Measurements from ENCODE around the gene PDE3B. TPM values are rescaled to one million over a fixed set of nuclear protein-coding genes. Genes with fewer than 3 reads are reported as not detected.

Gene PDE3B
- polyA plus RNA-seq, 3 donors = 4.0 to 6.0 (median 5.2) TPM

DNA sequence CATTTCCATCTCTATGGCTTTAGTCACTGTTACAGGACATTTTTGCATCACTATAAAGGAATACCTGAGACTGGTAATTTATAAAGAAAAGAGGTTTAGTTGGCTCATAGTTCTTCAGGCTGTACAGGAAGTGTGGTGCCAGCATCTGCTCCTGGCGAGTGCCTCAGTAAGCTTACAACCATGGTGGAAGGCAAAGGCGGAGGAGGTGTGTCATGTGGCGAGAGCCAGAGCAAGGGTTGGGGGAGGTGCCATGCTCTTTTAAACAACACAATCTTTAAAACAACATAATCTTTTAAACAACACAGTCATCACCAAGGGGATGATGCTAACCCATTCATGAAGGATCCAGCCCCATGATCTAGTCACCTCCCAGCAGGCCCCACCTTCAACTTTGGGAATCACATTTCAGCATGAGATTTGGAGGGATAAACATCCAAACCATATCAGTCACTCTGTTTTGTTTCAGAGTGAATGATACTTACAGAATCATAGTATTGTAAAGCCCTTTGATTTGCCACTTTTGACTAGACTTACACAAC lies 103.3 kb downstream of the PDE3B start:
- Mint-ChIP-seq H3K27me3 (ENCODE audit: low read depth in 3 of 3) (peaks cover 0 to 2% (median 0%) of the 10 kb centered on the region in 3 donors), H3K9me3 (peaks cover 0 to 2% (median 0%) of the 10 kb centered on the region in 7 donors), H3K27ac (peak overlapping the region in 1 of 7 donors; percentile 68), H3K36me3 (peaks cover 3 to 5% of the 10 kb centered on the region in 2 donors), H3K4me1 (peaks cover 29% of the 10 kb centered on the region), H3K4me3 (no peak overlapping the region)
- Histone ChIP-seq H3K36me3 (replicated peaks in 1 of 2; ENCODE audit: control insufficient read depth in 1 of 2, insufficient read depth in 2 of 2, low read length in 2 of 2) (no peaks in the 10 kb centered on the region), H3K4me1 (ENCODE audit: control insufficient read depth in 1 of 2, insufficient read depth in 2 of 2, low read length in 2 of 2) (peaks cover 0 to 15% of the 10 kb centered on the region in 2 donors), H4K20me1 (ENCODE audit: insufficient read depth, low read length) (peaks cover 5% of the 10 kb centered on the region), H3K27ac (ENCODE audit: low read depth in 1 of 2, low read length in 2 of 2) (no peak overlapping the region), H3K4me2 (replicated peaks; ENCODE audit: extremely low read depth, low read length, poor library complexity, severe bottlenecking) (no peak overlapping the region), H3K79me2 (ENCODE audit: insufficient read depth, low read length) (peaks cover 26% of the 10 kb centered on the region), H3K9me3 (replicated peaks in 1 of 2; ENCODE audit: control insufficient read depth in 1 of 2, insufficient read depth in 1 of 2, low read length in 2 of 2) (no peaks in the 10 kb centered on the region), H3K9ac (ENCODE audit: insufficient read depth, low read length, poor library complexity, severe bottlenecking) (no peak overlapping the region), H3K27me3 (ENCODE audit: control insufficient read depth in 2 of 2, insufficient read depth in 2 of 2, low read length in 2 of 2) (no peaks in the 10 kb centered on the region), H3K4me3 (replicated peaks in 1 of 3; ENCODE audit: low read depth in 2 of 3, low read length in 3 of 3) (no peak overlapping the region), H2AFZ (ENCODE audit: insufficient read depth, low read depth, low read length, poor library complexity, severe bottlenecking) (no peak overlapping the region)
- TF ChIP-seq, protein P1, sequence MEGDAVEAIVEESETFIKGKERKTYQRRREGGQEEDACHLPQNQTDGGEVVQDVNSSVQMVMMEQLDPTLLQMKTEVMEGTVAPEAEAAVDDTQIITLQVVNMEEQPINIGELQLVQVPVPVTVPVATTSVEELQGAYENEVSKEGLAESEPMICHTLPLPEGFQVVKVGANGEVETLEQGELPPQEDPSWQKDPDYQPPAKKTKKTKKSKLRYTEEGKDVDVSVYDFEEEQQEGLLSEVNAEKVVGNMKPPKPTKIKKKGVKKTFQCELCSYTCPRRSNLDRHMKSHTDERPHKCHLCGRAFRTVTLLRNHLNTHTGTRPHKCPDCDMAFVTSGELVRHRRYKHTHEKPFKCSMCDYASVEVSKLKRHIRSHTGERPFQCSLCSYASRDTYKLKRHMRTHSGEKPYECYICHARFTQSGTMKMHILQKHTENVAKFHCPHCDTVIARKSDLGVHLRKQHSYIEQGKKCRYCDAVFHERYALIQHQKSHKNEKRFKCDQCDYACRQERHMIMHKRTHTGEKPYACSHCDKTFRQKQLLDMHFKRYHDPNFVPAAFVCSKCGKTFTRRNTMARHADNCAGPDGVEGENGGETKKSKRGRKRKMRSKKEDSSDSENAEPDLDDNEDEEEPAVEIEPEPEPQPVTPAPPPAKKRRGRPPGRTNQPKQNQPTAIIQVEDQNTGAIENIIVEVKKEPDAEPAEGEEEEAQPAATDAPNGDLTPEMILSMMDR (IDR thresholded peaks at IDR 0.05) = no peak
- WGBS (ENCODE audit: insufficient coverage) = 100% methylated on average over 1 of the region's 3 CpGs
- DNase-seq = no peak
- intact Hi-C loops (cut with micrococcal nuclease) = no loop called here

DNA sequence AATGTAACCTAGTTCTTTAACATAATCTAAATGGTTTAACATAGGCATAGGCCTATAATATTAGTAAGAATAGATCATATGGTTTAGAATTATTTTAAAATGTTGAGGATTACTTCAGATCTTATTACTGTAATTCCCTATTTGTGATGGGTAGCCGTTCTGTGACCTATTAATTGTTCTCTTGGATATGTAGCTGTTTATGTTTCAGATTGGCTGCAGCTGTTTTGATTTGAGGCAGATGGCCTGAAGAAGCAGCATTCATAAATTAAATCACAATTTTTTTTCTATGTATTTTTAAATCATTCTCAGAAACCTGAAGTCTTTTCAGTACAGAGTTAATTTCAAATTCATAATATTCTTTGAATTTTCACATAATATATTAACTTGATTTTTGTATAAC lies 104.5 kb downstream of the PDE3B start:
- Histone ChIP-seq H3K27me3 (ENCODE audit: control insufficient read depth in 2 of 2, insufficient read depth in 2 of 2, low read length in 2 of 2) (no peaks in the 10 kb centered on the region), H3K4me3 (replicated peaks in 1 of 3; ENCODE audit: low read depth in 2 of 3, low read length in 3 of 3) (no peak overlapping the region), H3K79me2 (ENCODE audit: insufficient read depth, low read length) (peaks cover 22% of the 10 kb centered on the region), H3K4me1 (ENCODE audit: control insufficient read depth in 1 of 2, insufficient read depth in 2 of 2, low read length in 2 of 2) (peaks cover 0 to 11% of the 10 kb centered on the region in 2 donors), H3K9me3 (replicated peaks in 1 of 2; ENCODE audit: control insufficient read depth in 1 of 2, insufficient read depth in 1 of 2, low read length in 2 of 2) (no peaks in the 10 kb centered on the region), H3K27ac (ENCODE audit: low read depth in 1 of 2, low read length in 2 of 2) (no peak overlapping the region), H3K9ac (ENCODE audit: insufficient read depth, low read length, poor library complexity, severe bottlenecking) (no peak overlapping the region), H3K36me3 (replicated peaks in 1 of 2; ENCODE audit: control insufficient read depth in 1 of 2, insufficient read depth in 2 of 2, low read length in 2 of 2) (no peaks in the 10 kb centered on the region), H3K4me2 (replicated peaks; ENCODE audit: extremely low read depth, low read length, poor library complexity, severe bottlenecking) (no peak overlapping the region), H4K20me1 (ENCODE audit: insufficient read depth, low read length) (peaks cover 5% of the 10 kb centered on the region), H2AFZ (ENCODE audit: insufficient read depth, low read depth, low read length, poor library complexity, severe bottlenecking) (no peak overlapping the region)
- no peak overlapping the region for H3K4me3 Mint-ChIP-seq
- intact Hi-C loops (cut with micrococcal nuclease) = no loop called here
- H3K27ac Mint-ChIP-seq = no peak overlapping the region
- peaks cover 3 to 5% of the 10 kb centered on the region in 2 donors for H3K36me3 Mint-ChIP-seq
- no peaks in the 10 kb centered on the region for H3K9me3 Mint-ChIP-seq
- H3K4me1 Mint-ChIP-seq = peaks cover 26% of the 10 kb centered on the region
- H3K27me3 Mint-ChIP-seq (ENCODE audit: low read depth in 3 of 3) = peaks cover 0 to 2% (median 0%) of the 10 kb centered on the region in 3 donors
- TF ChIP-seq, protein P1 (IDR thresholded peaks at IDR 0.05) = no peak
- WGBS (ENCODE audit: insufficient coverage) = no CpG with 5 or more reads among the region's 1 CpG
- no peak for DNase-seq

All from CD14-positive monocyte (primary cell).